GM19240 (cell line): ENCODE results near the gene CDKL1.

Experiments used
- DNase-seq: peaks from one replicate; pipeline ENCODE4 v3.0.0; 2011; ENCODE audit warnings: low spot score; ENCODE audit not compliant: insufficient read length

Gene CDKL1

GRCh38 chr14:50396631-50397389 is at the start of gene CDKL1:
Gene CDKL1, minus strand, starts transcription at chr14:50396881. Its CDS starts 1,013 bp downstream, at chr14:50395868.
- DNase-seq, result no peak

GRCh38 chr14:50434528-50434927 is 37.8 kb upstream of the CDKL1 start:
- no peak for DNase-seq

- no peak for DNase-seq
These were observed 35.5 kb upstream of the CDKL1 start for GRCh38 chr14:50432131-50432530.

GRCh38 chr14:50425816-50426215 is 29.1 kb upstream of the CDKL1 start:
- DNase-seq, result no peak

- DNase-seq, result no peak
These were observed 28.4 kb upstream of the CDKL1 start for GRCh38 chr14:50425105-50425504.

GRCh38 chr14:50423529-50423928 is 26.8 kb upstream of the CDKL1 start:
- no peak for DNase-seq

GRCh38 chr14:50421499-50421898 is 24.8 kb upstream of the CDKL1 start:
- no peak for DNase-seq

GRCh38 chr14:50417853-50418252 is 21.2 kb upstream of the CDKL1 start:
- no peak for DNase-seq

GRCh38 chr14:50410921-50411320 is 14.2 kb upstream of the CDKL1 start:
- no peak for DNase-seq

GRCh38 chr14:50410071-50410470 is 13.4 kb upstream of the CDKL1 start:
- no peak for DNase-seq

GRCh38 chr14:50407111-50407812 is 10.6 kb upstream of the CDKL1 start:
- no peak for DNase-seq

- no peak for DNase-seq
These were observed 6.7 kb upstream of the CDKL1 start for GRCh38 chr14:50403419-50403818.

- DNase-seq, result no peak
These were observed 6.3 kb upstream of the CDKL1 start for GRCh38 chr14:50402965-50403364.

GRCh38 chr14:50400461-50400860 is 3.8 kb upstream of the CDKL1 start:
- DNase-seq, result no peak

- DNase-seq, result no peak
These were observed 2.8 kb upstream of the CDKL1 start for GRCh38 chr14:50399251-50400032.

- DNase-seq, result no peak
These were observed 1.5 kb upstream of the CDKL1 start for GRCh38 chr14:50398189-50398580.

GRCh38 chr14:50397390-50398188 is 908 bp upstream of the CDKL1 start:
- no peak for DNase-seq

GRCh38 chr14:50395448-50395847 is 1.2 kb downstream of the CDKL1 start:
- no peak for DNase-seq

- no peak for DNase-seq
These were observed 2.0 kb downstream of the CDKL1 start for GRCh38 chr14:50394713-50395112.

- no peak for DNase-seq
These were observed 6.8 kb downstream of the CDKL1 start for GRCh38 chr14:50389668-50390441.
